CD4-positive, alpha-beta T cell treated with Interleukin-4 for 4 hours (primary cell): ENCODE results near the gene SH3TC2.

Source experiments
- DNase-seq: peaks from one replicate; pipeline ENCODE4 v3.0.0-alpha.2; 2020

The SH3TC2 gene

GRCh38 chr5:148967783-148968182 lies 95.1 kb downstream of the SH3TC2 start:
- no peak for DNase-seq

- DNase-seq, result no peak
Measured at GRCh38 chr5:148966938-148967337, 95.9 kb downstream of the SH3TC2 start.

- DNase-seq, result no peak
Measured at GRCh38 chr5:148966348-148966747, 96.5 kb downstream of the SH3TC2 start.

DNA sequence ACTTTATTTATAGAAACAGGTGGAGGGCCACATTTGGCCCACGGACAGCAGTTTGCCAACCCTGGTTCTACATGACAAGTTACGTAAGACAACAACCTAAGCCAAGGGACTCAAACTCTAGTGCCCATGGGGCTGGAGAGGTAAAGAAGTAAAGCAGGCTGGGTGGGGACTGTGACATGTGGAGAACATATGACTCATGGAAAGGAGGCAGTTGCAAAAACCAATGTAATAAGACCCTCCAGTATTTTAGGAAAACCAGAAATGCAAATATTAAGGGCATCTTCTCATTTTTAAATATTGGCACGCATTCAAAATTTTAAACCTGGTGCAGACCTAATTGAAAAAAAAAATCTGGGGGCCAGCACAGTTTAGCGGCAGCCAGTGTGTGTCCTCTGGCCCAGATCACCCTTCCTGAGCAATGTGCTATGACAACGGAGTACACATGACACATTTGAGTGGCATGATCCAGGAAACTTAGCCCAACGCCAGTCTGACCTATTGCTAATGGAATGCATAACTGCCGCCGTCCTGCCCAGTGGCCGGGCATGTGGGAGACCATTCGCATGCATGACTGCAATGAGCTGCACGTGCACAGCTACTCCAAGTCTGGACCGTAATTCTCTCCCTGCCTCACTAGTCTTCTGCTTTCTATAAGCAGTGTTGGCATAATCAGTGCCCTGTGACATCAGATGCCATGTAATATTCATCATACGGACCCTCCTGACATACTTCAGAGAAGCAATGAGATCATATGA lies 97.2 kb downstream of the SH3TC2 start:
- DNase-seq, result no peak

DNA sequence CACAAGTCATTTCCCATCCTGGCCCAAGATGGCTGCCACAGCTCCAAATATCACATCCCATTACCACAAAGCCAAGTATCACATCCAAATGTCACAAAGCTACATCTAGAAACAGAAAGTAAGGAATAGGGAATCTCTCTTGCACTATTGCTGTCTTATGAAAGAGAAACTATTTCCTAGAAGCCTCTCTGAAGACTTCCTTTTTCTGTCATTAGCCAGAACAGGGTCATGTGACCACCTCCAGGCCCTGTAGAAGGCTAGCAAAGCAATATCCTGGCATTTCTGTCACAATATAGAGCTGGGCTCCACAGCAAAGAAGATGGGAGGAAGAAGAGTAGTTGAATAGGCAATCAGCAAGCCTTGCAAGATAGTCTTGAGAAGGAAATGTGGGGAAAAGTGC lies 99.2 kb downstream of the SH3TC2 start:
- no peak for DNase-seq

DNA sequence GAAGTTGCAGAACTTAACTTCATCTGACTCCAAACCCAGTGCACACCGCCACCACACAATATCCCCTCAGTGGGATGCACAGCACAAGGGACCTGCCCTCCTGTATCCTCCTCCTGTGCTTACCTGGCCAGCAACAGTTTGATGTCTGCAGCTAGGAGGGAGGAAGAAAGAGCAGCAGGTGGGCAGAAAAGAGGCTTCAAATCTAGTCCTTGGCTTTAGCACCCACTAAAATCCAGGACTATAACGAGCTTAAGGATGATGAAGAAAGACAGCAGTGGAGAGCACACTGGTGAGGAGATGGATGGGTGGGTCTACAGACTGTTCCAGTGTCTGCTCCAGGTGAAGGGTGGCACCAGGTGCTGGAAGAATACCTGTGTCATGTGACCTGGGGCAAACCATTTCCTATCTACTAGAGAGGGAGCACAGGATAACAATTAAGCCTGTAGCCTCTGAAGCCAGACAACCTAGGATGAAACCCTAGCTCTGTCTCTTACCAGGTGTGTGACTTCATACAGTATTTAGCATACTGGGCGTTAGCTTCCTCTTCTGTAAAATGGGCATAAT lies 100.0 kb downstream of the SH3TC2 start:
- DNase-seq, result no peak

DNA sequence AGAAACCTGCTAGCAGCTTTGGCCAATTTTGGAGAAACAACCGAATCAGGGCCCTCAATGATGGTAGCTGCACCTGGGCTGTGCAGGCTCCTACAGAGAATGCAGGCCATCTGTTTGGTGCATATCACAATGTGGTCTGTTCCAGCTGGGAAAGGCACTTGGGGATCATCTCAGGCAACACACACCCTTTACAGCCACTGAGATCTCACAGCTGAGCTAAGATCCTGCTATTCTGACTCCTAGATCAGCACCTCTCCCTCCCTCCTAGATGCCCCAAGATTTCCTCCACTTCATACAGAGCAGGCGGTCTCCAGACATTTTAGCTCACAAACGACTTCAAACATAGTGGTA lies 100.7 kb downstream of the SH3TC2 start:
- no peak for DNase-seq

DNA sequence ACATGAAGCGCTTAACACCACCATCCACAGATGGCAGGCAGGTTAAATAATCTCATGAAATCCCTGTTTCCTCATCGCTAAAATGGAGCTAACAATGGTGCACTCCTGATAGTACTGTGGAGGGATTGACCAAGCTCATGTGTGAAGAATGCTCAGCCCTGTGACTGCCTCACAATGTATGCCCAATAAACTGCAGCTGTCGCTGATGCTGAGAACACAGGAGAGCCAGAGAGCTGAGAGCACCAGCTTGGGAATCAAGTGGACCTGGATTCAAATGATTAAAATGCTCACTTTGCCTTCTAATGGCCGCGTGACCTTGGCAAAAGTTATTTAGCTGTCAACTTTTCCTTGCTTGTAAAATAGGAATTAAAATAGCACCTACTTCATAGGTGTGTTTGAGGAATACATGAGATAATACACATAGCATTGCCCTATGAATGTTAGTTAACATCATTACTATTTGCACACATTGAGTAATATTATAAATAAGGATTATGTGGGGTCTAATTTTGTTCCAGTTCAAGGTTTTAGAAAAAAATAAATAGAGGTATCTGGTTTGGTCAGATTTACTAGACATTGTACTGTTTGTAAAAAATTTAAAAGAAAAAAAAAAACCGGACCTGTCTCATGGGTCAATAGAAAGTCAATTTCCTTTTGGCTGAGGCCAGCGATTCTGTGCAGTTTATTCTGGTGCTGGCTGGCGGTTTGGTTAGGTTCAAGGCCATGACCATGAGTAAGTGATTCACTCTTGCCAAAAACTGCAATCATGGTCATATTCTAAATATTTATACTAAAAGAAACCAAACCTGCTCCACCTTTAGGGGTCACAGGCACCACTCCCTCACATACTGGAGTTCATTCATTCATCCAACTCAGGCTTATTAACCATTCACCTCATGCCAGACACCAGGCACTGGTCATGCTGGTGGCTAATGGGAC lies 101.3 kb downstream of the SH3TC2 start:
- no peak for DNase-seq

GRCh38 chr5:148960070-148960769 lies 102.6 kb downstream of the SH3TC2 start:
- DNase-seq, result no peak

DNA sequence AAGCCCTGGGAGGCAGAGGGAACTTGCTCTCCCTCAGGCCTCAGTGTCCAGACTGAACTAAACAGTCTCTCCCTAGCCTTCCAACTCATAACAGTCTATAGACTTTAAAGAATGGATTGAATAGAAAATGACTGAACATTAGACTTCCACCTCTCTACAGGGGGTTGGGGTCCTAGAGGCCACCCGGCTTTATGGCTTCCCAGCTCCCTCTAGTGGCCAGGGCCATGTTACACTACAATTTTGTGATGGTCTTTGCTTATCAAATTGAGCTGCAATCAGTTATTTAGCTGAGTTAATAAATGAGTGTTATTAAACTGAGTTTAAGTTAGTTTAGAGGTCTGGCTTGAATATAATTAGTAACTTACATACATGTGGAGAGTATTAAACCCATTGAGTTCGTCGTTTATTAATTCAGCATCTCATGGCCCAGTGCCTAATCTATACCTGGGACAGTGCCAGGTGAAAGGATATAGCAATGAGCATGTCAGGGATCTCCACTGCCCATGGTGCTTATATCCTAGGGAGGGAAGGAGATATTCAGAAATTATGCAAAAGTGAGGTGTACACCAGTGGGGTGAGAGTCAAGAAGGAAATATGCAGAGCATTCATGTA lies 105.2 kb downstream of the SH3TC2 start:
- peak; percentile 52 for DNase-seq

GRCh38 chr5:148956477-148957385 lies 106.1 kb downstream of the SH3TC2 start:
- DNase-seq, result no peak
